LNCaP clone FGC (cell line): Measurements from ENCODE around the gene SRRM2.

Experiments
- DNase-seq: peaks from one replicate; pipeline ENCODE4 v3.0.0-alpha.2; 2011; ENCODE audit warnings: low read depth
- H3K4me3 ChIP-seq: 2 replicates; pipeline ENCODE4 v1.5.1; 2011; ENCODE audit warnings: mild to moderate bottlenecking, low read depth, low read length, control low read depth
- CTCF ChIP-seq: IDR thresholded peaks from 2 replicates; pipeline ENCODE4 v1.5.1; 2012; ENCODE audit warnings: mild to moderate bottlenecking; ENCODE audit not compliant: control insufficient read depth, insufficient read depth; ENCODE audit errors: extremely low read depth

The SRRM2 gene

DNA sequence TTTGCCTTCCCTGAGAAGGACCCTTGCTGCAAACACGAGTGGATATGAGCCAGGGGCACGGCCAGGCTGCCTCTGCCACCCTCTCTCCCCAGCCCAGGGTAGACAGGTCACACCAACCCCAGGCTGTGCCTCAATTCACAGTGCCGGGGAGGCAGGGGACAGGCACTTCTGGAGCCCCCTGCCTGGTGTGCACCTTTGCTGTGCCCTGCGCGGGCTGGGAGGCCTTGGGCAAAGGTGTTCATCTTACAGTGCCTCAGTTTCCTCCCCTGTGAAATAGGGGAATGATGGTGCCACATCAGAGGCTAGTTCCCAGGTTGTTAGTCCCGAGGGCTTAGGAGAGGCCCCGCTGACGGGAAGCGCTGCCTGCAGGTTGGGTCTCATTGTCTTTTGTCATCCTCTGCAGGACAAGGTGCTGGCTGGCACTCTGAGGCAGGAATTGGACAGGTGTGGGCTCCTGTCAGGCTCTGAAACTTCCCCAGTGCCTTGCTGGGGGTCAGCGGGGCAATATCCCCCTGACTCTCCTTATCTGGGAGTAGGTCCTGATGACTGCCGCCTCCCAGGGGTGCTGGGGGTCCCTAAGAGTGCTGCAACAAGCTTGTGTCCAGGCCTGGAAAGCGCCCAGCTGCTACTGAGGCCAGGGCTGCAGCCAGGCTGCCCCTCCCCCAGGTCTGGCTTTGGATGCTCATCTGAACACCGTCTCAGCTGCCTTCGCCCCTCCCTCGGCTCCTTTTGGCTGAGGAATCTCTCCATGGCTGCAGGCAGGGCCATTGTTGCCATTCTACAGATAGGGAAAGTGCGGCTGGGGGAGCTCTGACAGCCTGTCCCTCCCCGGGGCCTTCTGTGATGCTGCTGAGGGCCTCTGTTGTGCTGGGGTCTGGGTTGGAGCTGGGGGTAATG lies 67.7 kb downstream of the SRRM2 start:
- H3K4me3 ChIP-seq, result no peak overlapping the region
- DNase-seq, result no peak
- no peak for TF ChIP-seq CTCF
